ENCODE measurements around the gene CPNE2.

GRCh38 chr16:57152096-57153093 is 60.0 kb downstream of the CPNE2 start:
- TF ChIP-seq, protein P1, sequence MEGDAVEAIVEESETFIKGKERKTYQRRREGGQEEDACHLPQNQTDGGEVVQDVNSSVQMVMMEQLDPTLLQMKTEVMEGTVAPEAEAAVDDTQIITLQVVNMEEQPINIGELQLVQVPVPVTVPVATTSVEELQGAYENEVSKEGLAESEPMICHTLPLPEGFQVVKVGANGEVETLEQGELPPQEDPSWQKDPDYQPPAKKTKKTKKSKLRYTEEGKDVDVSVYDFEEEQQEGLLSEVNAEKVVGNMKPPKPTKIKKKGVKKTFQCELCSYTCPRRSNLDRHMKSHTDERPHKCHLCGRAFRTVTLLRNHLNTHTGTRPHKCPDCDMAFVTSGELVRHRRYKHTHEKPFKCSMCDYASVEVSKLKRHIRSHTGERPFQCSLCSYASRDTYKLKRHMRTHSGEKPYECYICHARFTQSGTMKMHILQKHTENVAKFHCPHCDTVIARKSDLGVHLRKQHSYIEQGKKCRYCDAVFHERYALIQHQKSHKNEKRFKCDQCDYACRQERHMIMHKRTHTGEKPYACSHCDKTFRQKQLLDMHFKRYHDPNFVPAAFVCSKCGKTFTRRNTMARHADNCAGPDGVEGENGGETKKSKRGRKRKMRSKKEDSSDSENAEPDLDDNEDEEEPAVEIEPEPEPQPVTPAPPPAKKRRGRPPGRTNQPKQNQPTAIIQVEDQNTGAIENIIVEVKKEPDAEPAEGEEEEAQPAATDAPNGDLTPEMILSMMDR (IDR thresholded peaks at IDR 0.05), result no peak
- TF ChIP-seq POLR2A (IDR thresholded peaks at IDR 0.05), result no peak

Data from lower leg skin (tissue), 3 donors.